Uterus (tissue), 4 donors: ENCODE results near the gene SF3B2. TPM values are rescaled to one million over a fixed set of nuclear protein-coding genes. Genes with fewer than 3 reads are reported as not detected.

Experiments used
- DNase-seq, 2 donors: peaks; one replicate each; pipeline ENCODE4 v3.0.0-alpha.2; 2019 to 2020
- H3K27ac ChIP-seq, 2 donors: fragments of 200-600 bp; sonication (generic); 1 replicate in 1 of 2; 2 replicates in 1 of 2; pipeline ENCODE4 v1.5.1; 2016 to 2018
- H3K27me3 ChIP-seq, 2 donors: fragments of 200-600 bp; sonication (generic); one replicate each; pipeline ENCODE4 v1.5.1; 2018 to 2019; ENCODE audit warnings: control low read depth in 1 of 2
- H3K36me3 ChIP-seq, 2 donors: fragments of 200-600 bp; sonication (generic); one replicate each; pipeline ENCODE4 v1.5.1; 2019; ENCODE audit warnings: control low read depth in 1 of 2
- H3K4me1 ChIP-seq, 2 donors: fragments of 200-600 bp; sonication (generic); one replicate each; pipeline ENCODE4 v1.5.1; 2018 to 2019; ENCODE audit warnings: control low read depth in 1 of 2
- H3K4me3 ChIP-seq, 2 donors: fragments of 200-600 bp; sonication (generic); 1 replicate in 1 of 2; 2 replicates in 1 of 2; pipeline ENCODE4 v1.5.1; 2018 to 2019; ENCODE audit warnings: mild to moderate bottlenecking in 1 of 2
- H3K9me3 ChIP-seq, 2 donors: fragments of 200-600 bp; sonication (generic); one replicate each; pipeline ENCODE4 v1.5.1; 2019; ENCODE audit warnings: control low read depth in 1 of 2
- CTCF ChIP-seq, 4 experiments: fragments of 200-600 bp in 2 of 4; fragments of 450-650 bp in 2 of 4; sonication (generic) in 2 of 4; IDR thresholded peaks; one replicate each; pipeline ENCODE4 v1.5.1; 2016 to 2019; ENCODE audit warnings: antibody characterized with exemption in 4 of 4, mild to moderate bottlenecking in 2 of 4, moderate library complexity in 1 of 4
- POLR2A ChIP-seq, 2 donors: fragments of 450-650 bp; IDR thresholded peaks; one replicate each; pipeline ENCODE4 v1.6.1; 2016; ENCODE audit warnings: antibody characterized with exemption in 2 of 2, mild to moderate bottlenecking in 1 of 2, moderate library complexity in 1 of 2
- intact Hi-C: fragments of 100-400 bp; cut with DNase I; formaldehyde crosslinking; loops from one replicate; pipeline ENCODE4 v1.15.1; 2023; ENCODE audit warnings: low total_unique reads
- total RNA-seq, 4 donors: library from RNA; depleted of rRNA in 3 of 4; stranded (reverse); fragments of >200 nt in 3 of 4; gene quantifications; one replicate each; pipeline versions ENCODE4 v1.1.0 to v1.2.4, GENCODE V29; 2014 to 2023
- donor health status: DM: yes; HTN: yes; CAD: no.

Gene SF3B2
- total RNA-seq, 4 donors from 2014 or later: 59.9 to 195 (median 106) TPM

DNA sequence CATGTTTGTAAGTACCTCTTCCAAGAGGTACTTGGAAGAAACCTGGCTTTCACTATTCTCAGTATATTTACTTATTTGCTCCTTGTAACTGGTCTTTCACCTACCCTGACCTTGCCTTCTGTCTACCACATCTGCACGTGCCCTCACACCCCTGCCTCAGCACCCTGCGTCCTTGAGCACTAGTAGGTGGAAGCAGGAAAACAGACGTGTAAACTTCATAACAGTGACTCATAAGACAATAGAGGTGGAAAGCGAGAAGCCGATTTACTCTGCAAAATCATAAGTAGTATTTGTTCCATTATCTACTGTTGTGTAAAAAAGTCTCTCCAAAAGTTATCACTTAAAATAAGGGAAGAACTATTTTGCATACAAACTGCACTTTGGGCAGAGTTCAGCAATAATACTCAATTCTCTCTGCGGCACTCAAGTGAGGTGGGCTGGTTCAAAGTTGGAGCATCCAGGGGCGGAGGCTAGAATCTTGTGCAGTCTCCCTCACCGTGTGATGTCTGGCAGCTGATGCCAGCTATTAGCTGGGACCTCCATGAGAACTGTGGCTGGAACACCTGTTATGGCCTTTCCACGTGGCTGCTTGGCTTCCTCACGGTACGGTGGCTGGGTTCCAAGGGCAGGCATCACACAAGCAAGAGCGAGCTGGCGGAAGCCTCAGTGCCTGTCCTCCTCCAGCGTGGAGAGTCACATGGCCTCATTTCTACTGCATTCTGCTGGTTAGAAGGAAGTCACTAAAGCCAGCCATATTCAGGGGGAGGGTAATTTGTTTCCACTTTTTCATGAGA is 48.3 kb downstream of the SF3B2 start:
- no peaks in the 10 kb centered on the region for H3K9me3 ChIP-seq
- intact Hi-C loops: no loop called here
- TF ChIP-seq CTCF (IDR thresholded peaks at IDR 0.05) (no peak), POLR2A (IDR thresholded peaks at IDR 0.05) (no peak)
- no peak overlapping the region for H3K27ac ChIP-seq
- no peak overlapping the region for H3K4me3 ChIP-seq
- H3K4me1 ChIP-seq: no peaks in the 10 kb centered on the region
- no peaks in the 10 kb centered on the region for H3K27me3 ChIP-seq
- peak; percentile 35 to 37 for DNase-seq
- H3K36me3 ChIP-seq: no peaks in the 10 kb centered on the region

DNA sequence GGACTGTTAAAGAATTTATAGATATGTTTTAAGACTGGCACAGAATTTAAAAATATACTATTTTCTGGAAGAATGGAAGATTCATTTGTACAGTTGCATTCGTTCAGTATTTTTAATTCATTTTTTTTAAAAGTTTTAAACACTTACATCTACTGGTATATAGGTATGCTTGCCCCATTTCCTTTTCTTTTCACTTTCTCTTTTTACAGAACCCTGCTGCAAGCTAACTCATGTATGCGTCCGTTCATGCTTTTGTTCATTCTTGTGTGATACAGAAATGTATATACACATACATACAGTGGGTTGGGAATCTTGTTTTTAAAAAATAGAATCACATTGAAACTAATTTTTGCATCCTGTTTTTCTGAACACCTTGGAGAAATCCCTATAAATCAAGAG is 48.9 kb downstream of the SF3B2 start:
- no peak overlapping the region for H3K4me3 ChIP-seq
- H3K4me1 ChIP-seq: no peaks in the 10 kb centered on the region
- DNase-seq: no peak
- intact Hi-C loops: no loop called here
- H3K27me3 ChIP-seq: no peaks in the 10 kb centered on the region
- no peaks in the 10 kb centered on the region for H3K9me3 ChIP-seq
- H3K27ac ChIP-seq: no peak overlapping the region
- H3K36me3 ChIP-seq: no peaks in the 10 kb centered on the region
- no peak for TF ChIP-seq POLR2A (IDR thresholded peaks at IDR 0.05)
- TF ChIP-seq CTCF (IDR thresholded peaks at IDR 0.05): no peak

- no peaks in the 10 kb centered on the region for H3K36me3 ChIP-seq
- no peak overlapping the region for H3K4me3 ChIP-seq
- H3K4me1 ChIP-seq: no peaks in the 10 kb centered on the region
- no peak for DNase-seq
- TF ChIP-seq POLR2A (IDR thresholded peaks at IDR 0.05) (no peak), CTCF (IDR thresholded peaks at IDR 0.05) (no peak)
- H3K27ac ChIP-seq: no peak overlapping the region
- H3K27me3 ChIP-seq: no peaks in the 10 kb centered on the region
- no peaks in the 10 kb centered on the region for H3K9me3 ChIP-seq
- intact Hi-C loops: no loop called here
Observed at GRCh38 chr11:66104057-66104638, 52.0 kb downstream of the SF3B2 start.

- H3K4me1 ChIP-seq: no peaks in the 10 kb centered on the region
- H3K36me3 ChIP-seq: no peaks in the 10 kb centered on the region
- no peaks in the 10 kb centered on the region for H3K9me3 ChIP-seq
- no peak for TF ChIP-seq CTCF (IDR thresholded peaks at IDR 0.05)
- TF ChIP-seq POLR2A (IDR thresholded peaks at IDR 0.05): no peak
- no peak overlapping the region for H3K4me3 ChIP-seq
- no peak for DNase-seq
- intact Hi-C loops: no loop called here
- no peak overlapping the region for H3K27ac ChIP-seq
- H3K27me3 ChIP-seq: no peaks in the 10 kb centered on the region
Observed at GRCh38 chr11:66106786-66107599, 54.8 kb downstream of the SF3B2 start.
